ENCODE results near the gene PLEKHA1. TPM values are rescaled to one million over a fixed set of nuclear protein-coding genes. Genes with fewer than 3 reads are reported as not detected.

PLEKHA1 gene
- total and polyA plus RNA-seq, 2 of the 13 experiments (the other 11 are each of a cell fraction or from before 2014, with no cell fraction given), result 32.2 to 53.3 TPM

DNA sequence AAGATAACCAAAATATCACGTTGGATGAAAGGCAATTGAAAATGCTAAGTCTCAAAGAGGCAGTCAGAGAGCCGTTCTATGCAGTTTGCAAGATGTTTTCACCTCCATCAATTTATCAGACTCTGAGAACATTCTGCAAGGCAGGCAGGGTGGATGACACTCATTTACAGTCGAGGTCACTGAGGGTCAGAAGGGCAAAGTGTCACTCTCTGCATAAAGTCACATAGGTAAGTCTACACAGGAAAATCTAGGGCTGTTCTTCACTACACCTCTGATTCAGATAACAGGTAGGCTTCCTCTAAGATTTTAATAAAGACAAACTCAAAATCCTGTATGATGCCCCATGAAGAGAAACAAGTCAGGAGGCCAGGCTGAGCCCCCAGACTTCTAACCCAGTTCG, 1.4 kb upstream of the PLEKHA1 start:
- H3K27ac ChIP-seq (ENCODE audit: extremely low read length, insufficient read depth, low read length), result peak overlapping the region; percentile 60
- H4K20me1 ChIP-seq (ENCODE audit: insufficient read depth, low read length), result 0 out of 2 replicates have a peak, but pooled peaks cover 5% of the 10 kb centered on the region
- H3K36me3 ChIP-seq (replicated peaks in 1 of 2; ENCODE audit: control insufficient read depth in 1 of 2, insufficient read depth in 2 of 2, low read length in 2 of 2), result no peaks in the 10 kb centered on the region
- H3K27me3 ChIP-seq (ENCODE audit: control insufficient read depth in 1 of 2, insufficient read depth in 2 of 2, low read length in 2 of 2), result peaks cover 0 to 6% of the 10 kb centered on the region in 2 experiments; a peak in 1 of 5 replicates
- in situ Hi-C loops (cut with HindIII; ENCODE audit: extremely low pct_ligation_motif_present, low pct_unique_long_range_greater_than_20kb), result no loop called here
- ChIA-PET CTCF (ENCODE audit: low intra/inter-chr PET ratio, low total read pairs) (no interaction called here), POLR2A (interaction anchor here (1.4 to 4.0 kb wide), 8 partner anchors 16 to 75 kb away, joined by 4 to 53 read pairs (median 18); no protein-coding TSS in a partner anchor)
- ATAC-seq (no peak), DNase-seq (ENCODE audit: low spot score) (peak; percentile 23), FAIRE-seq (peak; percentile 8)
- H3K4me1 ChIP-seq (ENCODE audit: insufficient read depth, low read length), result peaks cover 49% of the 10 kb centered on the region
- WGBS (ENCODE audit: low lambda C conversion rate), result 4% methylated on average over 4 of the region's 4 CpGs
- H3K4me3 ChIP-seq (replicated peaks in 1 of 3; ENCODE audit: insufficient read depth in 1 of 3, low read depth in 2 of 3, low read length in 3 of 3), result peak overlapping the region in 2 of 3 experiments; percentile 74 to 82; a peak in 4 of 6 replicates
- H3K79me2 ChIP-seq (ENCODE audit: insufficient read depth, low read length), result peaks cover 32% of the 10 kb centered on the region
- H3K9ac ChIP-seq (ENCODE audit: insufficient read depth, low read depth, low read length), result peak overlapping the region; percentile 68; the same call in 1 of the 2 replicates
- intact Hi-C loops (cut with micrococcal nuclease; ENCODE audit: unreplicated experiment), result loop anchor here (2.0 kb wide), 1 partner anchor 62 kb away; no protein-coding TSS in a partner anchor
- H3K9me3 ChIP-seq (ENCODE audit: low read length), result no peaks in the 10 kb centered on the region
- no TSS peak for BruUV-seq (replicated peaks)
- no peak overlapping the region for H2AFZ ChIP-seq (ENCODE audit: low read length)
- peak overlapping the region; percentile 93 for H3K4me2 ChIP-seq (ENCODE audit: low read depth, low read length)
- TF ChIP-seq CCAR2 (optimal IDR thresholded peaks at IDR 0.05; ENCODE audit: low read depth, low read length) (no peak), NCOR1 (IDR thresholded peaks at IDR 0.05; ENCODE audit: borderline replicate concordance, low read length) (0 out of 2 replicates have a peak, but pooled peaks have one; percentile 7), RARA (CRISPR knock-in tag; IDR thresholded peaks at IDR 0.05) (peak; percentile 83), KDM3A (CRISPR knock-in tag; IDR thresholded peaks at IDR 0.05; ENCODE audit: low read depth) (0 out of 2 replicates have a peak, but pooled peaks have one; percentile 41), HDAC1 (CRISPR knock-in tag; IDR thresholded peaks at IDR 0.05) (0 out of 2 replicates have a peak, but pooled peaks have one; percentile 5), PRMT3 (CRISPR knock-in tag; IDR thresholded peaks at IDR 0.05; ENCODE audit: borderline replicate concordance, low read depth) (no peak), ZNF501 (CRISPR knock-in tag; IDR thresholded peaks at IDR 0.05) (no peak), HNF4A (CRISPR knock-in tag; IDR thresholded peaks at IDR 0.05) (peak; percentile 19; the same call in 1 of the 2 replicates)
- TF ChIP-seq, protein P1, sequence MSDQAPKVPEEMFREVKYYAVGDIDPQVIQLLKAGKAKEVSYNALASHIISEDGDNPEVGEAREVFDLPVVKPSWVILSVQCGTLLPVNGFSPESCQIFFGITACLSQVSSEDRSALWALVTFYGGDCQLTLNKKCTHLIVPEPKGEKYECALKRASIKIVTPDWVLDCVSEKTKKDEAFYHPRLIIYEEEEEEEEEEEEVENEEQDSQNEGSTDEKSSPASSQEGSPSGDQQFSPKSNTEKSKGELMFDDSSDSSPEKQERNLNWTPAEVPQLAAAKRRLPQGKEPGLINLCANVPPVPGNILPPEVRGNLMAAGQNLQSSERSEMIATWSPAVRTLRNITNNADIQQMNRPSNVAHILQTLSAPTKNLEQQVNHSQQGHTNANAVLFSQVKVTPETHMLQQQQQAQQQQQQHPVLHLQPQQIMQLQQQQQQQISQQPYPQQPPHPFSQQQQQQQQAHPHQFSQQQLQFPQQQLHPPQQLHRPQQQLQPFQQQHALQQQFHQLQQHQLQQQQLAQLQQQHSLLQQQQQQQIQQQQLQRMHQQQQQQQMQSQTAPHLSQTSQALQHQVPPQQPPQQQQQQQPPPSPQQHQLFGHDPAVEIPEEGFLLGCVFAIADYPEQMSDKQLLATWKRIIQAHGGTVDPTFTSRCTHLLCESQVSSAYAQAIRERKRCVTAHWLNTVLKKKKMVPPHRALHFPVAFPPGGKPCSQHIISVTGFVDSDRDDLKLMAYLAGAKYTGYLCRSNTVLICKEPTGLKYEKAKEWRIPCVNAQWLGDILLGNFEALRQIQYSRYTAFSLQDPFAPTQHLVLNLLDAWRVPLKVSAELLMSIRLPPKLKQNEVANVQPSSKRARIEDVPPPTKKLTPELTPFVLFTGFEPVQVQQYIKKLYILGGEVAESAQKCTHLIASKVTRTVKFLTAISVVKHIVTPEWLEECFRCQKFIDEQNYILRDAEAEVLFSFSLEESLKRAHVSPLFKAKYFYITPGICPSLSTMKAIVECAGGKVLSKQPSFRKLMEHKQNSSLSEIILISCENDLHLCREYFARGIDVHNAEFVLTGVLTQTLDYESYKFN (CRISPR knock-in tag; conservative IDR thresholded peaks at IDR 0.05), result 0 out of 2 replicates have a peak, but pooled peaks have one; percentile 17
- TF ChIP-seq, protein P2, sequence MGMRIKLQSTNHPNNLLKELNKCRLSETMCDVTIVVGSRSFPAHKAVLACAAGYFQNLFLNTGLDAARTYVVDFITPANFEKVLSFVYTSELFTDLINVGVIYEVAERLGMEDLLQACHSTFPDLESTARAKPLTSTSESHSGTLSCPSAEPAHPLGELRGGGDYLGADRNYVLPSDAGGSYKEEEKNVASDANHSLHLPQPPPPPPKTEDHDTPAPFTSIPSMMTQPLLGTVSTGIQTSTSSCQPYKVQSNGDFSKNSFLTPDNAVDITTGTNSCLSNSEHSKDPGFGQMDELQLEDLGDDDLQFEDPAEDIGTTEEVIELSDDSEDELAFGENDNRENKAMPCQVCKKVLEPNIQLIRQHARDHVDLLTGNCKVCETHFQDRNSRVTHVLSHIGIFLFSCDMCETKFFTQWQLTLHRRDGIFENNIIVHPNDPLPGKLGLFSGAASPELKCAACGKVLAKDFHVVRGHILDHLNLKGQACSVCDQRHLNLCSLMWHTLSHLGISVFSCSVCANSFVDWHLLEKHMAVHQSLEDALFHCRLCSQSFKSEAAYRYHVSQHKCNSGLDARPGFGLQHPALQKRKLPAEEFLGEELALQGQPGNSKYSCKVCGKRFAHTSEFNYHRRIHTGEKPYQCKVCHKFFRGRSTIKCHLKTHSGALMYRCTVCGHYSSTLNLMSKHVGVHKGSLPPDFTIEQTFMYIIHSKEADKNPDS (CRISPR knock-in tag; IDR thresholded peaks at IDR 0.05), result no peak
- TF ChIP-seq, protein P3, sequence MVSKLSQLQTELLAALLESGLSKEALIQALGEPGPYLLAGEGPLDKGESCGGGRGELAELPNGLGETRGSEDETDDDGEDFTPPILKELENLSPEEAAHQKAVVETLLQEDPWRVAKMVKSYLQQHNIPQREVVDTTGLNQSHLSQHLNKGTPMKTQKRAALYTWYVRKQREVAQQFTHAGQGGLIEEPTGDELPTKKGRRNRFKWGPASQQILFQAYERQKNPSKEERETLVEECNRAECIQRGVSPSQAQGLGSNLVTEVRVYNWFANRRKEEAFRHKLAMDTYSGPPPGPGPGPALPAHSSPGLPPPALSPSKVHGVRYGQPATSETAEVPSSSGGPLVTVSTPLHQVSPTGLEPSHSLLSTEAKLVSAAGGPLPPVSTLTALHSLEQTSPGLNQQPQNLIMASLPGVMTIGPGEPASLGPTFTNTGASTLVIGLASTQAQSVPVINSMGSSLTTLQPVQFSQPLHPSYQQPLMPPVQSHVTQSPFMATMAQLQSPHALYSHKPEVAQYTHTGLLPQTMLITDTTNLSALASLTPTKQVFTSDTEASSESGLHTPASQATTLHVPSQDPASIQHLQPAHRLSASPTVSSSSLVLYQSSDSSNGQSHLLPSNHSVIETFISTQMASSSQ (IDR thresholded peaks at IDR 0.05; ENCODE audit: low read depth), result 0 out of 2 replicates have a peak, but pooled peaks have one; percentile 9
- TF ChIP-seq, protein P3 (CRISPR knock-in tag; IDR thresholded peaks at IDR 0.05; ENCODE audit: borderline replicate concordance), result no peak
